A673 (cell line): Measurements from ENCODE around the gene TGFBR1.

ENCODE experiments used
- CTCF ChIP-seq: fragments of 300-800, 200-600 bp; sonication (generic); conservative IDR thresholded peaks from 2 replicates; pipeline ENCODE4 v1.5.1; 2017; ENCODE audit warnings: low read depth, mild to moderate bottlenecking, antibody characterized with exemption, low read length, moderate library complexity, mixed read lengths
- EZH2 ChIP-seq: fragments of 200-600 bp; sonication (generic); IDR thresholded peaks from 2 replicates; pipeline ENCODE4 v1.6.1; 2017; ENCODE audit warnings: borderline replicate concordance, low read depth, mild to moderate bottlenecking, mixed read lengths, antibody characterized with exemption, low read length; ENCODE audit not compliant: poor library complexity, severe bottlenecking

GRCh38 chr9:99075246-99075912, 29.5 kb upstream of the TGFBR1 start:
- TF ChIP-seq EZH2 (no peak), CTCF (no peak)
